ENCODE results near the gene PAIP2B. TPM values are rescaled to one million over a fixed set of nuclear protein-coding genes. Genes with fewer than 3 reads are reported as not detected.
"Not testable (repeated sequence)": the region's sequence is repeated elsewhere in the genome, so short reads cannot be mapped to it uniquely, and the experiment has no call there.

Gene PAIP2B
- polyA plus RNA-seq, 1 of the 3 experiments (the other 2 are of a cell fraction): 0.20 TPM

DNA sequence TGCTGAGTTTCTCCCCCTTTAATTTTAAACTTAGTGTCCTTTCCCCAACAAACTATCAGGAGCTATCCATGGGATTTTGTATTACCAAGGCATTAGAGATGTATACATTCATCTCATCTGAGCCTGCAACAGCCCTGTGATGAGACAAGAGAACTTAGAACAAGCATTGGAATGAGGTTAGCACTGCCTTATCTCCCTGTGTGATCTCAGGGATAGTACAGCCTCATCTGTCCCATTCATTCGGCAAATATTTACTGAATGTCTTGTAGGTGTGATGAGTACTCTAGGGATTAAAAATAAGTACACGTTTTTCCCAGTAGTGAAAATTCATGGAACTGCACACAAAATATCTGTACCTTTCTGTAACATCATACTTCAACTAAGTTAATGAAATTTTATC is 45.6 kb downstream of the PAIP2B start:
- no peak overlapping the region for H3K9ac ChIP-seq
- H3K4me3 ChIP-seq (ENCODE audit: low read depth in 2 of 2, low read length in 1 of 2): no peak overlapping the region
- POLR2A ChIA-PET: no interaction called here
- no peaks in the 10 kb centered on the region for H4K20me1 ChIP-seq (ENCODE audit: insufficient read depth)
- peaks cover 13% of the 10 kb centered on the region; the same call in 1 of the 2 replicates for H3K27me3 ChIP-seq (ENCODE audit: insufficient read depth)
- no peak for DNase-seq
- no peaks in the 10 kb centered on the region for H3K9me3 ChIP-seq
- TF ChIP-seq MXI1 (IDR thresholded peaks at IDR 0.05; ENCODE audit: low read depth, low read length) (no peak), RCOR1 (IDR thresholded peaks at IDR 0.05; ENCODE audit: low read length) (no peak), RAD21 (IDR thresholded peaks at IDR 0.05; ENCODE audit: low read length) (no peak), TCF12 (IDR thresholded peaks at IDR 0.05) (no peak), SIN3A (IDR thresholded peaks at IDR 0.05; ENCODE audit: borderline replicate concordance, low read depth, low read length) (no peak), RXRA (IDR thresholded peaks at IDR 0.05; ENCODE audit: borderline replicate concordance, low read depth) (no peak), CHD2 (IDR thresholded peaks at IDR 0.05; ENCODE audit: low read length, partially characterized antibody) (no peak), FOXM1 (IDR thresholded peaks at IDR 0.05; ENCODE audit: low read depth) (no peak), EP300 (IDR thresholded peaks at IDR 0.05; ENCODE audit: borderline replicate concordance in 1 of 2, low read depth in 1 of 2, low read length in 1 of 2) (no peak), MEF2A (IDR thresholded peaks at IDR 0.05; ENCODE audit: borderline replicate concordance, low read depth) (no peak), GABPA (IDR thresholded peaks at IDR 0.05; ENCODE audit: low read depth) (no peak), FOSL2 (IDR thresholded peaks at IDR 0.05; ENCODE audit: borderline replicate concordance, low read depth) (no peak), GATA2 (CRISPR knock-in tag; IDR thresholded peaks at IDR 0.05) (no peak), TAF1 (IDR thresholded peaks at IDR 0.05; ENCODE audit: borderline replicate concordance, low read depth, low read length) (no peak), FOXJ3 (CRISPR knock-in tag; IDR thresholded peaks at IDR 0.05) (no peak)
- TF ChIP-seq, protein P1, sequence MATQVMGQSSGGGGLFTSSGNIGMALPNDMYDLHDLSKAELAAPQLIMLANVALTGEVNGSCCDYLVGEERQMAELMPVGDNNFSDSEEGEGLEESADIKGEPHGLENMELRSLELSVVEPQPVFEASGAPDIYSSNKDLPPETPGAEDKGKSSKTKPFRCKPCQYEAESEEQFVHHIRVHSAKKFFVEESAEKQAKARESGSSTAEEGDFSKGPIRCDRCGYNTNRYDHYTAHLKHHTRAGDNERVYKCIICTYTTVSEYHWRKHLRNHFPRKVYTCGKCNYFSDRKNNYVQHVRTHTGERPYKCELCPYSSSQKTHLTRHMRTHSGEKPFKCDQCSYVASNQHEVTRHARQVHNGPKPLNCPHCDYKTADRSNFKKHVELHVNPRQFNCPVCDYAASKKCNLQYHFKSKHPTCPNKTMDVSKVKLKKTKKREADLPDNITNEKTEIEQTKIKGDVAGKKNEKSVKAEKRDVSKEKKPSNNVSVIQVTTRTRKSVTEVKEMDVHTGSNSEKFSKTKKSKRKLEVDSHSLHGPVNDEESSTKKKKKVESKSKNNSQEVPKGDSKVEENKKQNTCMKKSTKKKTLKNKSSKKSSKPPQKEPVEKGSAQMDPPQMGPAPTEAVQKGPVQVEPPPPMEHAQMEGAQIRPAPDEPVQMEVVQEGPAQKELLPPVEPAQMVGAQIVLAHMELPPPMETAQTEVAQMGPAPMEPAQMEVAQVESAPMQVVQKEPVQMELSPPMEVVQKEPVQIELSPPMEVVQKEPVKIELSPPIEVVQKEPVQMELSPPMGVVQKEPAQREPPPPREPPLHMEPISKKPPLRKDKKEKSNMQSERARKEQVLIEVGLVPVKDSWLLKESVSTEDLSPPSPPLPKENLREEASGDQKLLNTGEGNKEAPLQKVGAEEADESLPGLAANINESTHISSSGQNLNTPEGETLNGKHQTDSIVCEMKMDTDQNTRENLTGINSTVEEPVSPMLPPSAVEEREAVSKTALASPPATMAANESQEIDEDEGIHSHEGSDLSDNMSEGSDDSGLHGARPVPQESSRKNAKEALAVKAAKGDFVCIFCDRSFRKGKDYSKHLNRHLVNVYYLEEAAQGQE (IDR thresholded peaks at IDR 0.05; ENCODE audit: low read depth, low read length): no peak
- TF ChIP-seq, protein P2, sequence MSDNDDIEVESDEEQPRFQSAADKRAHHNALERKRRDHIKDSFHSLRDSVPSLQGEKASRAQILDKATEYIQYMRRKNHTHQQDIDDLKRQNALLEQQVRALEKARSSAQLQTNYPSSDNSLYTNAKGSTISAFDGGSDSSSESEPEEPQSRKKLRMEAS (IDR thresholded peaks at IDR 0.05; ENCODE audit: low read depth): no peak
- H3K9me2 ChIP-seq: no peaks in the 10 kb centered on the region
- no peak overlapping the region for H3K4me2 ChIP-seq
- CTCF ChIA-PET: interaction anchor here (0.6 to 1.0 kb wide), 3 partner anchors 10 to 329 kb away, joined by 3 to 4 read pairs (median 3); no protein-coding TSS in a partner anchor
- no peaks in the 10 kb centered on the region for H3K4me1 ChIP-seq (ENCODE audit: control insufficient read depth in 1 of 2, insufficient read depth in 2 of 2, low read depth in 1 of 2, low read length in 1 of 2)
- H3F3A ChIP-seq (replicated peaks; ENCODE audit: insufficient read depth): no peaks in the 10 kb centered on the region
- no peak overlapping the region for H3K27ac ChIP-seq (ENCODE audit: low read depth in 2 of 2, low read length in 1 of 2)
- H2AFZ ChIP-seq (ENCODE audit: low read depth): no peak overlapping the region
- H3K79me2 ChIP-seq (ENCODE audit: insufficient read depth): no peaks in the 10 kb centered on the region
- WGBS (ENCODE audit: low lambda C conversion rate): 29% methylated on average over 2 of the region's 2 CpGs
- no peaks in the 10 kb centered on the region for H3K36me3 ChIP-seq (replicated peaks in 1 of 2; ENCODE audit: control insufficient read depth in 1 of 2, insufficient read depth in 2 of 2, low read length in 1 of 2)

DNA sequence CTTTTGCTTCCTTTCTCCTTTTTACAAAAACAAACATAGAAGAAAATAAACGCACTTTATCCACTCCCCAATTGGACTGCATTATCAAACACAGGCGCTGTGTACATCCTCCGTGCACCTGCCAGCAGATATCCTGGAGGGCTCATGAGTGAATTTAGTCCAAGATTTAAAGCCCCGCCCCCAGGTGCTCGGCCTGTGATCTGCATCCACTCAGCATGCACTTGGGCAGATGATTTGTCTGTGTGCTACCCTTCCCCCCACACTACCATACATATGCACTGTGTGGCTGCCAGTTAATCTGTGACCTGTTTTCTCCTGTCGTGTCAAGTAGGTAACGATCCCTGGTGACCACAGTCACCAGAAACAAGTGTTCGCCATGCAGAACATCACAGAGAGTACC is 48.1 kb downstream of the PAIP2B start:
- 47% methylated on average over 8 of the region's 8 CpGs for WGBS (ENCODE audit: low lambda C conversion rate)
- H3K9me3 ChIP-seq; H3K27ac ChIP-seq (ENCODE audit: low read depth in 2 of 2, low read length in 1 of 2); H3K4me2 ChIP-seq; H3K36me3 ChIP-seq (replicated peaks in 1 of 2; ENCODE audit: control insufficient read depth in 1 of 2, insufficient read depth in 2 of 2, low read length in 1 of 2); H3K4me1 ChIP-seq (ENCODE audit: control insufficient read depth in 1 of 2, insufficient read depth in 2 of 2, low read depth in 1 of 2, low read length in 1 of 2); POLR2A ChIA-PET; H3K4me3 ChIP-seq (ENCODE audit: low read depth in 2 of 2, low read length in 1 of 2); H2AFZ ChIP-seq (ENCODE audit: low read depth); H3K9me2 ChIP-seq; CTCF ChIA-PET; H4K20me1 ChIP-seq (ENCODE audit: insufficient read depth); H3F3A ChIP-seq (replicated peaks; ENCODE audit: insufficient read depth); H3K79me2 ChIP-seq (ENCODE audit: insufficient read depth); H3K9ac ChIP-seq; DNase-seq: not testable (repeated sequence)
- H3K27me3 ChIP-seq (ENCODE audit: insufficient read depth): peaks cover 13% of the 10 kb centered on the region; the same call in 1 of the 2 replicates
